ENCODE measurements around the gene KIAA0586.
"Not testable (repeated sequence)": the region's sequence is repeated elsewhere in the genome, so short reads cannot be mapped to it uniquely, and the experiment has no call there.

KIAA0586 gene

GRCh38 chr14:58465421-58465820 lies 37.9 kb downstream of the KIAA0586 start:
- DNase-seq, result peak; percentile 2

GRCh38 chr14:58466459-58466858 lies 38.9 kb downstream of the KIAA0586 start:
- DNase-seq, result no peak

GRCh38 chr14:58467575-58467974 lies 40.1 kb downstream of the KIAA0586 start:
- DNase-seq, result no peak

- DNase-seq, result no peak
These were observed 41.8 kb downstream of the KIAA0586 start for GRCh38 chr14:58469309-58469708.

GRCh38 chr14:58476320-58476719 lies 48.8 kb downstream of the KIAA0586 start:
- DNase-seq, result no peak

GRCh38 chr14:58477653-58478052 lies 50.1 kb downstream of the KIAA0586 start:
- no peak for DNase-seq

- DNase-seq, result not testable (repeated sequence)
These were observed 50.8 kb downstream of the KIAA0586 start for GRCh38 chr14:58478329-58478728.

GRCh38 chr14:58479975-58480374 lies 52.5 kb downstream of the KIAA0586 start:
- no peak for DNase-seq

GRCh38 chr14:58484176-58484575 lies 56.7 kb downstream of the KIAA0586 start:
- DNase-seq, result no peak

GRCh38 chr14:58488550-58488949 lies 61.0 kb downstream of the KIAA0586 start:
- peak; percentile 41 for DNase-seq

- DNase-seq, result peak; percentile 19
These were observed 64.1 kb downstream of the KIAA0586 start for GRCh38 chr14:58491593-58491992.

GRCh38 chr14:58492044-58492443 lies 64.5 kb downstream of the KIAA0586 start:
- no peak for DNase-seq

GRCh38 chr14:58501214-58501816 lies 73.8 kb downstream of the KIAA0586 start:
- peak; percentile 75 for DNase-seq

GRCh38 chr14:58513272-58513671 lies 85.8 kb downstream of the KIAA0586 start:
- no peak for DNase-seq

- DNase-seq, result no peak
These were observed 90.1 kb downstream of the KIAA0586 start for GRCh38 chr14:58517592-58517991.

- not testable (repeated sequence) for DNase-seq
These were observed 98.2 kb downstream of the KIAA0586 start for GRCh38 chr14:58525691-58526090.

- peak; percentile 26 for DNase-seq
These were observed 105.9 kb downstream of the KIAA0586 start for GRCh38 chr14:58533446-58533845.

- peak; percentile 27 for DNase-seq
These were observed 107.5 kb downstream of the KIAA0586 start for GRCh38 chr14:58535044-58535443.

GRCh38 chr14:58537004-58537403 lies 109.5 kb downstream of the KIAA0586 start:
- DNase-seq, result no peak

GRCh38 chr14:58540749-58541632 lies 113.5 kb downstream of the KIAA0586 start:
- no peak for DNase-seq

- no peak for DNase-seq
These were observed 114.1 kb downstream of the KIAA0586 start for GRCh38 chr14:58541633-58542022.

- no peak for DNase-seq
These were observed 115.7 kb downstream of the KIAA0586 start for GRCh38 chr14:58543253-58543652.

- no peak for DNase-seq
These were observed 120.1 kb downstream of the KIAA0586 start for GRCh38 chr14:58547649-58548048.

- DNase-seq, result peak; percentile 25
These were observed 121.7 kb downstream of the KIAA0586 start for GRCh38 chr14:58549105-58549757.

Data from fibroblast of upper back skin (primary cell).